Esophagus muscularis mucosa (tissue), 3 donors: ENCODE results near the gene ARSA.
A peak's percentile ranks its signal among the peaks of the same experiment; 100 is the strongest.

Experiments used
- POLR2A ChIP-seq: fragments of 450-650 bp; IDR thresholded peaks from one replicate; pipeline ENCODE4 v1.6.1; 2017; ENCODE audit warnings: antibody characterized with exemption, moderate library complexity, mild to moderate bottlenecking, low read depth
- POLR2AphosphoS5 ChIP-seq, 2 donors: sonication (generic); formaldehyde crosslinking; IDR thresholded peaks; one replicate each; pipeline ENCODE4 v1.6.1; 2017; ENCODE audit warnings: antibody characterized with exemption in 2 of 2
- TF ChIP-seq, protein P1 (sequence below), 3 experiments: fragments of 200-600 bp in 2 of 3; fragments of 450-650 bp in 1 of 3; sonication (generic) in 2 of 3; IDR thresholded peaks; one replicate each; pipeline ENCODE4 v1.5.1; 2017 to 2019; ENCODE audit warnings: antibody characterized with exemption in 3 of 3, mild to moderate bottlenecking in 2 of 3, moderate library complexity in 1 of 3

GRCh38 chr22:50577987-50578775 is 49.8 kb downstream of the ARSA start, which contains the start of gene CPT1B:
- TF ChIP-seq, protein P1, sequence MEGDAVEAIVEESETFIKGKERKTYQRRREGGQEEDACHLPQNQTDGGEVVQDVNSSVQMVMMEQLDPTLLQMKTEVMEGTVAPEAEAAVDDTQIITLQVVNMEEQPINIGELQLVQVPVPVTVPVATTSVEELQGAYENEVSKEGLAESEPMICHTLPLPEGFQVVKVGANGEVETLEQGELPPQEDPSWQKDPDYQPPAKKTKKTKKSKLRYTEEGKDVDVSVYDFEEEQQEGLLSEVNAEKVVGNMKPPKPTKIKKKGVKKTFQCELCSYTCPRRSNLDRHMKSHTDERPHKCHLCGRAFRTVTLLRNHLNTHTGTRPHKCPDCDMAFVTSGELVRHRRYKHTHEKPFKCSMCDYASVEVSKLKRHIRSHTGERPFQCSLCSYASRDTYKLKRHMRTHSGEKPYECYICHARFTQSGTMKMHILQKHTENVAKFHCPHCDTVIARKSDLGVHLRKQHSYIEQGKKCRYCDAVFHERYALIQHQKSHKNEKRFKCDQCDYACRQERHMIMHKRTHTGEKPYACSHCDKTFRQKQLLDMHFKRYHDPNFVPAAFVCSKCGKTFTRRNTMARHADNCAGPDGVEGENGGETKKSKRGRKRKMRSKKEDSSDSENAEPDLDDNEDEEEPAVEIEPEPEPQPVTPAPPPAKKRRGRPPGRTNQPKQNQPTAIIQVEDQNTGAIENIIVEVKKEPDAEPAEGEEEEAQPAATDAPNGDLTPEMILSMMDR (IDR thresholded peaks at IDR 0.05), result no peak
- TF ChIP-seq POLR2A (no peak), POLR2AphosphoS5 (IDR thresholded peaks at IDR 0.05) (peak in 1 of 2 donors; percentile 51)
